Glutamatergic neuron (in vitro differentiated cells): ENCODE data around the gene CSRP2. TPM values are rescaled to one million over a fixed set of nuclear protein-coding genes. Genes with fewer than 3 reads are reported as not detected.

Experiments
- DNase-seq: peaks from one replicate; pipeline ENCODE4 v3.0.0; 2022
- H3K27ac Mint-ChIP-seq: one replicate; pipeline ENCODE4 v1.8.0; 2020; ENCODE audit warnings: mild to moderate bottlenecking, mixed read lengths, inconsistent platforms; ENCODE audit not compliant: unreplicated experiment
- H3K27me3 Mint-ChIP-seq: one replicate; pipeline ENCODE4 v1.8.0; 2020; ENCODE audit warnings: mild to moderate bottlenecking, moderate library complexity, mixed read lengths, inconsistent platforms; ENCODE audit not compliant: unreplicated experiment
- H3K36me3 Mint-ChIP-seq: one replicate; pipeline ENCODE4 v1.8.0; 2020; ENCODE audit warnings: mild to moderate bottlenecking, mixed read lengths, inconsistent platforms; ENCODE audit not compliant: unreplicated experiment
- H3K4me1 Mint-ChIP-seq: one replicate; pipeline ENCODE4 v1.8.0; 2020; ENCODE audit warnings: mild to moderate bottlenecking, low read depth, mixed read lengths, inconsistent platforms; ENCODE audit not compliant: unreplicated experiment
- H3K4me3 Mint-ChIP-seq: one replicate; pipeline ENCODE4 v1.8.0; 2020; ENCODE audit warnings: mild to moderate bottlenecking, mixed read lengths, inconsistent platforms; ENCODE audit not compliant: unreplicated experiment
- H3K9me3 Mint-ChIP-seq: one replicate; pipeline ENCODE4 v1.8.0; 2020; ENCODE audit warnings: mild to moderate bottlenecking, moderate library complexity, mixed read lengths, inconsistent platforms; ENCODE audit not compliant: unreplicated experiment
- CTCF ChIP-seq: fragments of 200-600 bp; sonication (generic); IDR thresholded peaks from one replicate; pipeline ENCODE4 v1.5.0; 2021; ENCODE audit not compliant: partially characterized antibody, unreplicated experiment
- total RNA-seq: library from RNA; stranded (reverse); fragmentation: NEBNext Ultra II Directional; extraction: Animal tissue kit (Norgen Biotek cat#: 25700); gene quantifications from one replicate; pipeline ENCODE4 v1.2.1, GENCODE V29; 2021; ENCODE audit not compliant: unreplicated experiment

Gene CSRP2
- total RNA-seq, 1 donor from 2014 or later: 50.5 TPM

- Mint-ChIP-seq H3K27me3 (no peaks in the 10 kb centered on the region), H3K36me3 (no peaks in the 10 kb centered on the region), H3K27ac (no peak overlapping the region), H3K9me3 (no peaks in the 10 kb centered on the region), H3K4me1 (peaks cover 33% of the 10 kb centered on the region), H3K4me3 (no peak overlapping the region)
- TF ChIP-seq CTCF: no peak
- no peak for DNase-seq
Observed at GRCh38 chr12:76864791-76865400, 13.9 kb downstream of the CSRP2 start.

- peaks cover 32% of the 10 kb centered on the region for H3K4me1 Mint-ChIP-seq
Observed at GRCh38 chr12:76863837-76864236, 15.0 kb downstream of the CSRP2 start.

GRCh38 chr12:76863005-76863670 is 15.7 kb downstream of the CSRP2 start:
- Mint-ChIP-seq H3K27me3 (no peaks in the 10 kb centered on the region), H3K4me3 (no peak overlapping the region), H3K4me1 (peaks cover 35% of the 10 kb centered on the region), H3K36me3 (no peaks in the 10 kb centered on the region), H3K27ac (no peak overlapping the region), H3K9me3 (no peaks in the 10 kb centered on the region)
- DNase-seq: no peak
- no peak for TF ChIP-seq CTCF

More at GRCh38 chr12:76863837-76864236, 15.0 kb downstream of the CSRP2 start:
- Mint-ChIP-seq H3K27me3 (no peaks in the 10 kb centered on the region), H3K36me3 (no peaks in the 10 kb centered on the region), H3K4me3 (no peak overlapping the region), H3K9me3 (no peaks in the 10 kb centered on the region), H3K27ac (no peak overlapping the region)
- DNase-seq: no peak
- no peak for TF ChIP-seq CTCF

- Mint-ChIP-seq H3K27me3 (no peaks in the 10 kb centered on the region), H3K4me1 (peaks cover 17% of the 10 kb centered on the region), H3K9me3 (peaks cover 7% of the 10 kb centered on the region), H3K36me3 (no peaks in the 10 kb centered on the region), H3K27ac (no peak overlapping the region), H3K4me3 (no peak overlapping the region)
- TF ChIP-seq CTCF: no peak
- no peak for DNase-seq
Observed at GRCh38 chr12:76860256-76860655, 18.6 kb downstream of the CSRP2 start.

GRCh38 chr12:76859611-76860010 is 19.2 kb downstream of the CSRP2 start:
- DNase-seq: no peak
- peaks cover 17% of the 10 kb centered on the region for H3K4me1 Mint-ChIP-seq
- H3K36me3 Mint-ChIP-seq: peaks cover 4% of the 10 kb centered on the region
- H3K4me3 Mint-ChIP-seq: no peak overlapping the region
- H3K9me3 Mint-ChIP-seq: peaks cover 7% of the 10 kb centered on the region
- no peak for TF ChIP-seq CTCF
- no peak overlapping the region for H3K27ac Mint-ChIP-seq
- no peaks in the 10 kb centered on the region for H3K27me3 Mint-ChIP-seq
